NCI-H1436 (cell line): Measurements from ENCODE around the gene BCORL1.

Experiments
- DNase-seq: peaks from one replicate; lab custom pipeline; 2025; lab: John Stamatoyannopoulos, UW

BCORL1 gene

GRCh38 chrX:130012683-130013082 lies 30.2 kb downstream of the BCORL1 start:
- no peak for DNase-seq

DNA sequence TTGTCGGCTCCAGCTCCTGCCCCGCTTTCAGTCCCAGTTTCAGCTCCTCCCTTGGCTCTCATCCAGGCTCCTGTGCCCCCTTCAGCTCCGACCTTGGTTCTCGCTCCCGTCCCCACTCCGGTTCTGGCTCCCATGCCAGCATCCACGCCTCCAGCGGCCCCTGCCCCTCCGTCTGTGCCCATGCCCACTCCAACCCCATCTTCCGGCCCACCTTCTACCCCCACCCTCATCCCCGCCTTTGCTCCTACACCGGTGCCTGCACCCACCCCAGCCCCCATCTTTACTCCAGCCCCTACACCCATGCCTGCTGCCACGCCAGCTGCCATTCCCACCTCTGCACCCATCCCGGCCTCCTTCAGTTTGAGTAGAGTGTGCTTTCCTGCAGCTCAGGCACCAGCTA lies 31.2 kb downstream of the BCORL1 start:
- no peak for DNase-seq

DNA sequence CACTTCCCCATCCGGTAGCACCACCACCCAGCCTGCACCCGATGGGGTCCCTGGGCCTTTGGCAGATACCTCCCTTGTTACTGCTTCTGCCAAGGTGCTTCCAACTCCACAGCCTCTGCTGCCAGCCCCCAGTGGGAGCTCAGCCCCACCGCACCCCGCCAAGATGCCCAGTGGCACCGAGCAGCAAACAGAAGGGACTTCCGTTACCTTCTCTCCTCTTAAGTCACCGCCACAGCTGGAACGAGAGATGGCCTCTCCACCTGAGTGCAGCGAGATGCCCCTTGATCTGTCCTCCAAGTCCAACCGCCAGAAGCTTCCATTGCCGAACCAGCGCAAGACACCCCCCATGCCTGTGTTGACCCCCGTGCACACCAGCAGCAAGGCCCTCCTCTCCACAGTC lies 31.9 kb downstream of the BCORL1 start:
- DNase-seq, result no peak

- no peak for DNase-seq
Measured at GRCh38 chrX:130014770-130015169, 32.3 kb downstream of the BCORL1 start.

- no peak for DNase-seq
Measured at GRCh38 chrX:130015181-130015580, 32.7 kb downstream of the BCORL1 start.

DNA sequence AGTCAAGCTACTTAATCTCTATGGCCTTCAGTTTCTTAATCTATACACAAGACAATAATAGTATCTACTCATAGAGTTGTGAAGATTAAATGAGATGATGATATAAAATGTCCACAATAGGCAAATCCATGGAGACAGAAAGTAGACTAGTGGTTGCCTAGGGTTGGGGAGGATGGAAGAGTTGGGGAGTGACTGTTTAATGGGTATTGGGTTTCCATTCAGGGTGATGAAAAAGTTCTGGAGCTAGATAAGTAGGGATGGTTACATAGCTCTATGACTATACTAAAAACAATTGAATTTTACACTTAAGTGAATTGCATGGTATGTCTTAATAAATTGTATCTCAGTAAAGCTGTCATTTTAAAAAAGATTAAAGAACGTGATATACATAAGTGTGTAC lies 35.7 kb downstream of the BCORL1 start:
- DNase-seq, result no peak

DNA sequence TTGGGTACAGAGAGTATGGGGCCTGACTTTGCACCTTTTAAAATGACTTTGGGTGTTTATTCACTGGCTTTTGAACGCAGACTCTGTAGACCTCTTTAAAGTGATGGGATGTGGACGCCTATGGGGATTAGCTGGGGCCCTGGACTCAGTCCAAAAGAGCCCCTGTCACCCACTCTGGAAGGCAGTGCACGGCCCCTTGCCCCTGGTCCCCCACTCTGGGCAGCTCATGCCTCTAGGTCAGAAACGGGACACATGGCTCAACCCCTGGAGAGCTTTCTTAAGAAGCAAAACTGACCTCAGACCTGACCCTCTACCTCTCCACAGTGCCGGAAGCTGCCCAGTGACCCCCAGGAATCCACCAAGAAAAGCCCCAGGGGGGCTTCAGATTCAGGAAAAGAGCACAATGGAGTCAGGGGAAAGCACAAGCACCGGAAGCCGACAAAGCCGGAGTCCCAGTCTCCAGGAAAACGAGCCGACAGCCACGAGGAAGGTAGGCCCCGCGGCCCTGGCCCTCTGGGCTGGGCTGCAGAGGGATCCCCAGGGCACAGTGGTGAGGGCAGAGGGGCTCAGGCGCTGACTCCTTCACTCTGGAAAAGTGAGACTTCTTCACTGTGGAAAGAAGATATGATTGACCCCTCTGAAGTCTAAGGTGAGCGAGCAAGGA lies 38.4 kb downstream of the BCORL1 start:
- no peak for DNase-seq

DNA sequence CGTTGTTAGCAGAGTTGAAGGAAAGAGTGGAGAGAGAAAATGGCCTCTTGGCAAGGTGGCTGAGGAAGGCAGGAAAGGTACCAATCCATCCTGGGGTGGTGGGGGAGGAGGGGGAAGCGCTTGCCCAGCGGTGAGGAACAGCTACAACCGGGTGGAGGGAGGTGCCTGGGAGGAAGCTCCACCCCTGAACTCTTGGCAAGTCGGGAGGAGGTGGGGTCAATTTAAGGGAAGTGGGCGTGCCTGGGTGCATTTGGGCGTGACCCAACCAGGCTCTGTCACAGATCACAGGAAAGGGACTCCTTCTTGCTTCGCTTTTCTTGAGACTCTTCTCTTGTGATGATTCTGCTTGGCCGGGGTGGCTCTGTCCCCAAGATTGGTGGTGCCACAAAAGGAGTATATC lies 41.7 kb downstream of the BCORL1 start:
- DNase-seq, result peak; percentile 65

GRCh38 chrX:130025256-130025655 lies 42.8 kb downstream of the BCORL1 start:
- DNase-seq, result no peak

- no peak for DNase-seq
Measured at GRCh38 chrX:130027569-130027968, 45.1 kb downstream of the BCORL1 start.

GRCh38 chrX:130028196-130028595 lies 45.8 kb downstream of the BCORL1 start:
- peak; percentile 6 for DNase-seq

DNA sequence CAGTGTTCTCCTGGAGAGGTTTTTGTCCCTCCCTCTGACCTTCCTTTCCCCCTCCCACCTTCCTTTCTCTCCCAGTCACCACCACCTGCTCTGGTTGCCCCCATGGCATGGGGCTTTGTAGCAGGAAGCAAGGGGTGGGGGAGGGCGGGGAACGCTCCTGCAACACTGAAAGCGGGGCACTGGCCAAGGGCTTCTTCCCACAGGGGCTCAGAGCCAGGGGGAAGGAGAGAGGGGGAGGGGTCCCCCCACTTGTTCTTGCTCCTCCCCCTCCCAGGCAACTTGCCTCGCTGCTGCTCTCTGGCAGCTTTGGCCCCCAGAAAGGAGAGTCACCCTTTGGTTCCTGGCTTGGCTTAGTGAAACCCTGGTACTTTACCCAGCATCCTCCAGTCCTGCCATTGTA lies 48.4 kb downstream of the BCORL1 start:
- DNase-seq, result no peak

DNA sequence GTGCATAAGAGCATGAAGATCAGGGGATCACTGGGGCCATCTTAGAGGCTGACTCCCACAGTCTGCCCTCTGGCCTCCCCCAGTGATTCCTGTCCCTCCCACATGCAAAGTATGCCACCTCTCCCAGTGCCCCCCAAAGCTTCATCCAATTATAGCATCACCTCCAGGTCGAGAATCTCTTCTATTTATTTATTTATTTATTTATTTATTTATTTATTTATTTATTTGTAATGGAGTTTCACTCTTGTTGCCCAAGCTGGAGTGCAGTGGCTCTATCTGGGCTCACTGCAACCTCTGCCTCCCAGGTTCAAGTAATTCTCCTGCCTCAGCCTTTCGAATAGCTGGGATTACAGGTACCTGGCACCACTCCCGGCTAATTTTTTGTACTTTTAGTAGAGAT lies 50.1 kb downstream of the BCORL1 start:
- DNase-seq, result no peak

DNA sequence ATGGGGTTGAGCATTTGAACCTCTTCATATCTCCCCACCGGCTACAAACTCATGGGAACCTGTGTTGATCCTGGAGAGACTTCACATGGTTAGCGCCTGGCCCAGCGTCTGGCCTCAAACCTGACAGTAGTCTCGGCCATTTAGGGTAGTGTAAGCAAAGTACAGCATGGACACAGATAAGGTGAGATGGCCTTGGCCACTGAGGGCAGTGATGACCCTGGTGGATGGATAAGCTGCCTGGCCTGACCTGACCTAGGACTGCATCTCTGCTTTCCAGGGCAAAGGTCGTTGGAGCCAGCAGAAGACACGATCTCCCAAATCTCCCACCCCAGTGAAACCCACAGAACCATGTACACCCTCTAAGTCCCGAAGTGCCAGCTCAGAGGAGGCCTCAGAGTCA lies 51.7 kb downstream of the BCORL1 start:
- no peak for DNase-seq

- no peak for DNase-seq
Measured at GRCh38 chrX:130039847-130040246, 57.4 kb downstream of the BCORL1 start.

DNA sequence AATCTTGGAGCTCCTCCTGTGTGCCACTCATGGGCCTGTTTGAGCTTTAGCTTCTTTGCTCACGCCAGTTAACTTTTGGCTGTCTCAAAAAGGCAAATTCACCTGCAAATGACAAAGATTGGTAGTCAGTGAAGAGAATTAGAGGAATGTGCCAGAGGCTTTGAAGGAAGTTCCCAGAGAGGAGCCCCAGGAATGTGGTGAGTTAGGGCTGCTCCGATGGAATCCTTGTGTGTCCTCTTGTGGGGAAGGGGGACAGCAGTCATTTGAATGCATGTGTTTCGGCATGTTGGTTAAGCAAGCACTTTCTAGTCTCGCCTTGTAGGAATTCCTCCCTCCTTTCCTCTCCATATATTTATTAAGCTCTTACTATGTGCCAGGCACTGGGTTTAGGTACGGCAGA lies 65.0 kb downstream of the BCORL1 start:
- DNase-seq, result no peak

DNA sequence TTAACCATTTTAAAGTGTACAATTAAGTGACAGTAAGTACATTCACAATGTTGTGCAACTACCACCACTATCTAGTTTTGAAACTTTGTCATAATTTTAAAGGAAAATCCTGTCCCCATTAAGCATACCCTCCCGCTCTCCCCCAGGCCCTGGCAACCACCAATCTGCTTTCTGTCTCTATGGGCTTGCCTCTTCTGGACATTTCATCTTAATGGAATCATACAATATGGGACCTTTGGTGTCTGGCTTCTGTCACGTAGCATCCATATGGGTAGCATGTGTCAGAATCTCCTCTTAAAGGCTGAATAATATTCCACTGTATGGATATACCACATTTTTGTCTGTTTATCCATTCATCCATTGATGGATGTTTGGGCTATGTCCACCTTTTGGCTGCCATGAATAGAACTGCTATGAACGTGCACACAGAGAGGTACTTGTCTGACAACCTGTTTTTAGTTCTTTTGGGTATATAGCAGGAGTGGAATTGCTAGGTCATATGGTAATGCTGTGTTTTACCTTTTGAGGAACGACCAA lies 66.3 kb downstream of the BCORL1 start:
- DNase-seq, result no peak

GRCh38 chrX:130049821-130050220 lies 67.4 kb downstream of the BCORL1 start:
- DNase-seq, result no peak

GRCh38 chrX:130051176-130051845 lies 68.9 kb downstream of the BCORL1 start:
- no peak for DNase-seq

GRCh38 chrX:130053236-130053635 lies 70.8 kb downstream of the BCORL1 start:
- peak; percentile 36 for DNase-seq

GRCh38 chrX:130055103-130055502 lies 72.7 kb downstream of the BCORL1 start:
- DNase-seq, result no peak

DNA sequence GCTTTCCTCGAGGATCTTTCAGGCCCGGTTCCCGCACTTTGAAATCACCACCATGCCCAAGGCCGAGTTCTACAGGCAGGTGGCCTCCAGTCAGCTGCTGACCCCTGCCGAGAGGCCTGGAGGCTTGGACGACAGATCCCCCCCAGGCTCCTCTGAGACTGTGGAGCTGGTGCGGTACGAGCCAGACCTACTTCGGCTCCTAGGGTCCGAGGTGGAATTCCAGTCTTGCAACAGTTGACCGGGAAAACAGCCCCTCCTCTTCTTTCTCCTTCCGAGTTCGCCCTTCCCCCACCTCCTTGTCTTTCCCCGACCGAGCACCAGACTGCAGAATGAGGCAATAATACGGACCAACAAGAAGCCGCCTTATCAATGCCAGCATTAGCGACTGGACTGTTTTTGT lies 73.5 kb downstream of the BCORL1 start:
- no peak for DNase-seq

DNA sequence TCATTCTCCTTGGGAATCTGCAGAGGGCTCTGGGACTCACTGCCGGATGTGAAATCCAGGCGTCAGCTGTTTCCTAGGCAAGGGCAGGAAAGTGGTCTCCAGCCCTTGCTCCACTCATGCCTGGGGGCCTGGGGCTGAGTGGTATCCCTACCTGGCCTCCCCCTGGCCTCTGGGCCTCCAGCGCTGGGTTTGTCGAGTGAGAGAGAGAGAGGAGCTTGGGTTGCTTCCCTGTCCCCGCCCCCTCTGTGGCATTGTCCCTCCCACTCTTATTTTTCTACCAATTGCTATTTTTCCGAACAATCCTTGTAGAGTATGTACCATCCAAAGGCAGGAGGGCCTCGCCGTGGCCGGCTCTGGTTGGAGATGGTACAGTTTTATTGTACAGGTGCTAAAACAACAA lies 74.8 kb downstream of the BCORL1 start:
- no peak for DNase-seq

DNA sequence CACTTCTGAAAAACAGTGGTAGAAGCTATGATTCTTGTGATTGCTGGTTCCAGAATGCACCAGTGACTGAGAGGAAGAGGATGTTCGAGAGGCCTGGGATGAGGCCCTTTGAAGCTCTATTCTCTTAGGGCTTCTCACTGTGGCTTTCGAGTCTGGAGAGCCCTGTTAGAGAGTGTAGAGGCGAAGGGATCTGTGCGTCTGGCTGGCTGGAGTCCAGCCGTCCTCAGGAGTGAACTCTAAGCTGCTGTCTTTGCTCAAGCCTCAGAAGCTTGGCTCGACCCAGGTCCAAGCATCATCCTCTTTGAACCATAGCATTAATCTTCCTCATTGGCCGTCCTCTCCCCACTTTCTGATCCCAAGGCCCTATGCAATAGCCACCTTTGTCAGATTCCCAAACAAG lies 76.2 kb downstream of the BCORL1 start:
- no peak for DNase-seq
